Hepatocyte (in vitro differentiated cells): Measurements from ENCODE around the gene PMEPA1. TPM values are rescaled to one million over a fixed set of nuclear protein-coding genes. Genes with fewer than 3 reads are reported as not detected.

Experiments
- DNase-seq: peaks from one replicate; pipeline ENCODE4 v3.0.0-alpha.2; 2016; ENCODE audit warnings: low spot score
- H2AFZ ChIP-seq: fragments of 200-600 bp; sonication (generic); 2 replicates; pipeline ENCODE4 v1.6.0; 2016; ENCODE audit warnings: antibody characterized with exemption, mild to moderate bottlenecking
- H3K27ac ChIP-seq: fragments of 200-600 bp; sonication (generic); 2 replicates; pipeline ENCODE4 v1.5.1; 2016; ENCODE audit warnings: mild to moderate bottlenecking
- H3K27me3 ChIP-seq: fragments of 200-600 bp; sonication (generic); 2 replicates; pipeline ENCODE4 v1.6.1; 2016
- H3K36me3 ChIP-seq: fragments of 200-600 bp; sonication (generic); replicated peaks from 2 replicates; pipeline ENCODE4 v1.5.1; 2016; ENCODE audit warnings: low read depth; ENCODE audit not compliant: insufficient read depth
- H3K4me1 ChIP-seq: fragments of 200-600 bp; sonication (generic); 2 replicates; pipeline ENCODE4 v1.5.1; 2016; ENCODE audit warnings: mild to moderate bottlenecking, moderate library complexity; ENCODE audit not compliant: insufficient read depth
- H3K4me2 ChIP-seq: fragments of 200-600 bp; sonication (generic); 2 replicates; pipeline ENCODE4 v1.6.0; 2016
- H3K4me3 ChIP-seq: fragments of 200-600 bp; sonication (generic); 2 replicates; pipeline ENCODE4 v1.5.1; 2016; ENCODE audit warnings: mild to moderate bottlenecking
- H3K79me2 ChIP-seq: fragments of 200-600 bp; sonication (generic); 2 replicates; pipeline ENCODE4 v1.6.0; 2017; ENCODE audit warnings: mild to moderate bottlenecking
- H3K9me2 ChIP-seq: fragments of 200-600 bp; sonication (generic); replicated peaks from 2 replicates; pipeline ENCODE4 v1.6.0; 2017; ENCODE audit warnings: mild to moderate bottlenecking; ENCODE audit not compliant: insufficient read depth
- H3K9me3 ChIP-seq: fragments of 200-600 bp; sonication (generic); 2 replicates; pipeline ENCODE4 v1.5.1; 2016; ENCODE audit warnings: low read depth, mild to moderate bottlenecking
- H4K20me1 ChIP-seq: fragments of 200-600 bp; sonication (generic); 2 replicates; pipeline ENCODE4 v1.6.0; 2016; ENCODE audit warnings: mild to moderate bottlenecking; ENCODE audit not compliant: insufficient read depth, poor library complexity, severe bottlenecking
- EZH2 ChIP-seq: fragments of 200-600 bp; sonication (generic); IDR thresholded peaks from 2 replicates; pipeline ENCODE4 v1.6.1; 2016; ENCODE audit warnings: antibody characterized with exemption, mild to moderate bottlenecking, borderline replicate concordance
- EZH2phosphoT487 ChIP-seq: fragments of 200-600 bp; sonication (generic); IDR thresholded peaks from one replicate; pipeline ENCODE4 v1.6.1; 2018; ENCODE audit warnings: antibody characterized with exemption, mild to moderate bottlenecking, low read depth, moderate library complexity; ENCODE audit not compliant: unreplicated experiment, severe bottlenecking
- WGBS: methylation state at CpG from one replicate; pipeline ENCODE4 v1.1.6; 2016; ENCODE audit warnings: low lambda C conversion rate; ENCODE audit errors: missing lambda C conversion rate; 5-methylcytosine and 5-hydroxymethylcytosine counted together
- polyA plus RNA-seq: library from polyadenylated mRNA; unstranded; fragments of >200 nt; fragmentation: Nextera tagmentation; extraction: Ambion mirVana; gene quantifications from 2 replicates; pipeline ENCODE4 v1.2.1, GENCODE V29; 2016
- total RNA-seq: library from RNA; depleted of rRNA; stranded (reverse); fragments of >200 nt; gene quantifications from 2 replicates; pipeline ENCODE4 v1.2.3, GENCODE V29; 2014
- TF ChIP-seq, protein P1 (sequence below): fragments of 200-600 bp; sonication (generic); IDR thresholded peaks from 2 replicates; pipeline ENCODE4 v1.5.1; 2016; ENCODE audit warnings: antibody characterized with exemption, mild to moderate bottlenecking; ENCODE audit not compliant: poor library complexity

Gene PMEPA1
- total and polyA plus RNA-seq, 2 experiments from 2014 or later = 6.8 to 40.3 TPM

- no peaks in the 10 kb centered on the region for H3K36me3 ChIP-seq
- no peak overlapping the region for H3K4me2 ChIP-seq
- H3K4me1 ChIP-seq = no peaks in the 10 kb centered on the region
- H3K9me2 ChIP-seq = no peaks in the 10 kb centered on the region
- no peak for TF ChIP-seq EZH2
- TF ChIP-seq EZH2phosphoT487 = no peak
- TF ChIP-seq, protein P1, sequence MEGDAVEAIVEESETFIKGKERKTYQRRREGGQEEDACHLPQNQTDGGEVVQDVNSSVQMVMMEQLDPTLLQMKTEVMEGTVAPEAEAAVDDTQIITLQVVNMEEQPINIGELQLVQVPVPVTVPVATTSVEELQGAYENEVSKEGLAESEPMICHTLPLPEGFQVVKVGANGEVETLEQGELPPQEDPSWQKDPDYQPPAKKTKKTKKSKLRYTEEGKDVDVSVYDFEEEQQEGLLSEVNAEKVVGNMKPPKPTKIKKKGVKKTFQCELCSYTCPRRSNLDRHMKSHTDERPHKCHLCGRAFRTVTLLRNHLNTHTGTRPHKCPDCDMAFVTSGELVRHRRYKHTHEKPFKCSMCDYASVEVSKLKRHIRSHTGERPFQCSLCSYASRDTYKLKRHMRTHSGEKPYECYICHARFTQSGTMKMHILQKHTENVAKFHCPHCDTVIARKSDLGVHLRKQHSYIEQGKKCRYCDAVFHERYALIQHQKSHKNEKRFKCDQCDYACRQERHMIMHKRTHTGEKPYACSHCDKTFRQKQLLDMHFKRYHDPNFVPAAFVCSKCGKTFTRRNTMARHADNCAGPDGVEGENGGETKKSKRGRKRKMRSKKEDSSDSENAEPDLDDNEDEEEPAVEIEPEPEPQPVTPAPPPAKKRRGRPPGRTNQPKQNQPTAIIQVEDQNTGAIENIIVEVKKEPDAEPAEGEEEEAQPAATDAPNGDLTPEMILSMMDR = no peak
- no peaks in the 10 kb centered on the region for H3K9me3 ChIP-seq
- no peaks in the 10 kb centered on the region for H3K79me2 ChIP-seq
- H3K27me3 ChIP-seq = peaks cover 6% of the 10 kb centered on the region
- DNase-seq = no peak
- H2AFZ ChIP-seq = no peak overlapping the region
- H3K4me3 ChIP-seq = no peak overlapping the region
- 84% methylated on average over 8 of the region's 8 CpGs for WGBS
- no peak overlapping the region for H3K27ac ChIP-seq
- no peaks in the 10 kb centered on the region for H4K20me1 ChIP-seq
These were observed 100.0 kb downstream of the PMEPA1 start for GRCh38 chr20:57609842-57610167.

- H3K79me2 ChIP-seq = no peaks in the 10 kb centered on the region
- no peak for DNase-seq
- H3K4me2 ChIP-seq = no peak overlapping the region
- H3K9me2 ChIP-seq = no peaks in the 10 kb centered on the region
- no peaks in the 10 kb centered on the region for H4K20me1 ChIP-seq
- peaks cover 6% of the 10 kb centered on the region for H3K27me3 ChIP-seq
- H3K4me1 ChIP-seq = no peaks in the 10 kb centered on the region
- no peak overlapping the region for H2AFZ ChIP-seq
- WGBS = 82% methylated on average over 15 of the region's 16 CpGs
- no peak overlapping the region for H3K27ac ChIP-seq
- H3K4me3 ChIP-seq = no peak overlapping the region
- no peaks in the 10 kb centered on the region for H3K36me3 ChIP-seq
- no peaks in the 10 kb centered on the region for H3K9me3 ChIP-seq
- TF ChIP-seq, protein P1 = no peak
- TF ChIP-seq EZH2phosphoT487 (no peak), EZH2 (no peak)
These were observed 100.6 kb downstream of the PMEPA1 start for GRCh38 chr20:57609086-57609841.

DNA sequence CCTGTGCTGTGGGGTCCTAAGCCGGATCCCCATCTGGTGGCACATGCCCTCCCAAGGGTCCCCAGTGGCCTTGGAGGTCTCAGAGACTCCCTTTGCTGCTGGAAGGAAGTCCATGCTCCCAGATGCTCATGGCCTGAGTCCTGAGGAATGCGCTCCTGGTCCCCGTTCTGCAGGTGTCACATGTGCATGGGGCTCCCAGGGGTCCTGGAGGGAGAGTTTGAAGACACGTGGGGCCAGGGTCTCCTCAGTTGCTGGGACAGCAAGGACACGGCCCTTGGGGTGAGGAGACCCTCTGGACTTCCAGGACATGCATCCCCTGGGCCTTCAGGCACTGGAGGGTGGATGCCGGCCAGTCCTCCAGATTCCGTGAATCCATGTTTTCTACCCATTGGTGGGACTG is 101.3 kb downstream of the PMEPA1 start:
- WGBS = 75% methylated on average over 7 of the region's 7 CpGs
- Histone ChIP-seq H3K4me3 (no peak overlapping the region), H3K4me2 (no peak overlapping the region), H3K4me1 (no peaks in the 10 kb centered on the region), H4K20me1 (no peaks in the 10 kb centered on the region), H3K36me3 (no peaks in the 10 kb centered on the region), H2AFZ (no peak overlapping the region), H3K9me3 (no peaks in the 10 kb centered on the region), H3K27ac (no peak overlapping the region), H3K9me2 (no peaks in the 10 kb centered on the region), H3K27me3 (peaks cover 6% of the 10 kb centered on the region), H3K79me2 (no peaks in the 10 kb centered on the region)
- no peak for DNase-seq
- no peak for TF ChIP-seq EZH2
- TF ChIP-seq, protein P1 = no peak
- TF ChIP-seq EZH2phosphoT487 = no peak
